ENCODE results near the gene SMYD3.

Gene SMYD3

GRCh38 chr1:246278371-246278770, 228.7 kb downstream of the SMYD3 start:
- H3K4me3 ChIP-seq (ENCODE audit: low read depth in 1 of 2, low read length in 2 of 2): no peak overlapping the region
- no peaks in the 10 kb centered on the region for H3K27me3 ChIP-seq (ENCODE audit: insufficient read depth, low read length, poor library complexity)
- no peak overlapping the region for H3K27ac ChIP-seq (ENCODE audit: low read length)
- TF ChIP-seq, protein P1, sequence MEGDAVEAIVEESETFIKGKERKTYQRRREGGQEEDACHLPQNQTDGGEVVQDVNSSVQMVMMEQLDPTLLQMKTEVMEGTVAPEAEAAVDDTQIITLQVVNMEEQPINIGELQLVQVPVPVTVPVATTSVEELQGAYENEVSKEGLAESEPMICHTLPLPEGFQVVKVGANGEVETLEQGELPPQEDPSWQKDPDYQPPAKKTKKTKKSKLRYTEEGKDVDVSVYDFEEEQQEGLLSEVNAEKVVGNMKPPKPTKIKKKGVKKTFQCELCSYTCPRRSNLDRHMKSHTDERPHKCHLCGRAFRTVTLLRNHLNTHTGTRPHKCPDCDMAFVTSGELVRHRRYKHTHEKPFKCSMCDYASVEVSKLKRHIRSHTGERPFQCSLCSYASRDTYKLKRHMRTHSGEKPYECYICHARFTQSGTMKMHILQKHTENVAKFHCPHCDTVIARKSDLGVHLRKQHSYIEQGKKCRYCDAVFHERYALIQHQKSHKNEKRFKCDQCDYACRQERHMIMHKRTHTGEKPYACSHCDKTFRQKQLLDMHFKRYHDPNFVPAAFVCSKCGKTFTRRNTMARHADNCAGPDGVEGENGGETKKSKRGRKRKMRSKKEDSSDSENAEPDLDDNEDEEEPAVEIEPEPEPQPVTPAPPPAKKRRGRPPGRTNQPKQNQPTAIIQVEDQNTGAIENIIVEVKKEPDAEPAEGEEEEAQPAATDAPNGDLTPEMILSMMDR (IDR thresholded peaks at IDR 0.05; ENCODE audit: borderline replicate concordance, extremely low read depth, low read length, poor library complexity, severe bottlenecking): no peak
- TF ChIP-seq EZH2 (IDR thresholded peaks at IDR 0.05; ENCODE audit: borderline replicate concordance, low read depth, low read length, severe bottlenecking): no peak
- no peak overlapping the region for H2AFZ ChIP-seq (ENCODE audit: low read depth, low read length)
- H3K79me2 ChIP-seq (ENCODE audit: insufficient read depth, low read length): no peaks in the 10 kb centered on the region
- no peaks in the 10 kb centered on the region for H3K9me3 ChIP-seq (ENCODE audit: insufficient read depth, low read length, severe bottlenecking)
- DNase-seq (no peak), ATAC-seq (ENCODE audit: insufficient read depth, low read depth) (no peak)
- H4K20me1 ChIP-seq (ENCODE audit: insufficient read depth, low read length): no peaks in the 10 kb centered on the region
- H3K36me3 ChIP-seq (ENCODE audit: insufficient read depth, low read length): no peaks in the 10 kb centered on the region
- H3K9ac ChIP-seq (ENCODE audit: low read depth, low read length): no peak overlapping the region
- H3K4me1 ChIP-seq (ENCODE audit: insufficient read depth, low read length): no peaks in the 10 kb centered on the region
- H3K4me2 ChIP-seq (ENCODE audit: insufficient read depth, low read length): no peak overlapping the region

DNA sequence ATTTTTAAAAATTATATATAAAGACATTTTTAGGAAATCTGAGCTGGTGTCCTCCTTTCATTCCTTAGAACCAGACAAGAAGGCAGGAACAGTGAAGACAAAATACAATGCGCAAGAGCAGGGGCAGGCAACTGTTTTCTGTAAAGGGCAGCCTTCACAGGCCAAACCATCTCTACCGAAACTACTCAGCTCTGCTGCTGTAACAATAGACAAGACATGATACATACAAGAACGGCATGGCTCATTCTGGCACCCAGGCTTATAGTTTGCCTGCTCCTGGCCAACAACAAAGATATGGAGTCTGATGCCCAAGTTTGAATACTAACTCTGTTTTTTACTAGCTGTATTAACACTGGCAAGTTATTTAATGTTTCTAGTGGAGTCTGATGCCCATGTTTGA, 232.0 kb downstream of the SMYD3 start:
- Histone ChIP-seq H3K27me3 (ENCODE audit: insufficient read depth, low read length, poor library complexity) (no peaks in the 10 kb centered on the region), H2AFZ (ENCODE audit: low read depth, low read length) (no peak overlapping the region), H3K9ac (ENCODE audit: low read depth, low read length) (no peak overlapping the region), H3K4me1 (ENCODE audit: insufficient read depth, low read length) (no peaks in the 10 kb centered on the region), H3K36me3 (ENCODE audit: insufficient read depth, low read length) (no peaks in the 10 kb centered on the region), H4K20me1 (ENCODE audit: insufficient read depth, low read length) (no peaks in the 10 kb centered on the region), H3K79me2 (ENCODE audit: insufficient read depth, low read length) (no peaks in the 10 kb centered on the region), H3K4me2 (ENCODE audit: insufficient read depth, low read length) (no peak overlapping the region), H3K27ac (ENCODE audit: low read length) (no peak overlapping the region), H3K9me3 (ENCODE audit: insufficient read depth, low read length, severe bottlenecking) (peaks cover 2% of the 10 kb centered on the region), H3K4me3 (ENCODE audit: low read depth in 1 of 2, low read length in 2 of 2) (no peak overlapping the region)
- no peak for ATAC-seq (ENCODE audit: insufficient read depth, low read depth)
- no peak for DNase-seq
- TF ChIP-seq EZH2 (IDR thresholded peaks at IDR 0.05; ENCODE audit: borderline replicate concordance, low read depth, low read length, severe bottlenecking): no peak
- TF ChIP-seq, protein P1 (IDR thresholded peaks at IDR 0.05; ENCODE audit: borderline replicate concordance, extremely low read depth, low read length, poor library complexity, severe bottlenecking): no peak

GRCh38 chr1:246274186-246274585, 232.9 kb downstream of the SMYD3 start:
- ATAC-seq (ENCODE audit: insufficient read depth, low read depth) (no peak), DNase-seq (no peak)
- Histone ChIP-seq H3K27ac (ENCODE audit: low read length) (no peak overlapping the region), H3K4me2 (ENCODE audit: insufficient read depth, low read length) (no peak overlapping the region), H3K9me3 (ENCODE audit: insufficient read depth, low read length, severe bottlenecking) (peaks cover 2% of the 10 kb centered on the region), H3K36me3 (ENCODE audit: insufficient read depth, low read length) (no peaks in the 10 kb centered on the region), H2AFZ (ENCODE audit: low read depth, low read length) (no peak overlapping the region), H3K4me3 (ENCODE audit: low read depth in 1 of 2, low read length in 2 of 2) (no peak overlapping the region), H3K79me2 (ENCODE audit: insufficient read depth, low read length) (no peaks in the 10 kb centered on the region), H3K4me1 (ENCODE audit: insufficient read depth, low read length) (no peaks in the 10 kb centered on the region), H4K20me1 (ENCODE audit: insufficient read depth, low read length) (no peaks in the 10 kb centered on the region), H3K9ac (ENCODE audit: low read depth, low read length) (no peak overlapping the region), H3K27me3 (ENCODE audit: insufficient read depth, low read length, poor library complexity) (no peaks in the 10 kb centered on the region)
- no peak for TF ChIP-seq EZH2 (IDR thresholded peaks at IDR 0.05; ENCODE audit: borderline replicate concordance, low read depth, low read length, severe bottlenecking)
- TF ChIP-seq, protein P1 (IDR thresholded peaks at IDR 0.05; ENCODE audit: borderline replicate concordance, extremely low read depth, low read length, poor library complexity, severe bottlenecking): no peak

GRCh38 chr1:246271516-246271915, 235.6 kb downstream of the SMYD3 start:
- Histone ChIP-seq H3K79me2 (ENCODE audit: insufficient read depth, low read length) (no peaks in the 10 kb centered on the region), H3K27me3 (ENCODE audit: insufficient read depth, low read length, poor library complexity) (no peaks in the 10 kb centered on the region), H3K4me1 (ENCODE audit: insufficient read depth, low read length) (no peaks in the 10 kb centered on the region), H3K4me3 (ENCODE audit: low read depth in 1 of 2, low read length in 2 of 2) (no peak overlapping the region), H3K27ac (ENCODE audit: low read length) (no peak overlapping the region), H3K9me3 (ENCODE audit: insufficient read depth, low read length, severe bottlenecking) (peaks cover 2% of the 10 kb centered on the region), H3K36me3 (ENCODE audit: insufficient read depth, low read length) (no peaks in the 10 kb centered on the region), H3K4me2 (ENCODE audit: insufficient read depth, low read length) (no peak overlapping the region), H4K20me1 (ENCODE audit: insufficient read depth, low read length) (no peaks in the 10 kb centered on the region), H2AFZ (ENCODE audit: low read depth, low read length) (no peak overlapping the region), H3K9ac (ENCODE audit: low read depth, low read length) (no peak overlapping the region)
- no peak for TF ChIP-seq EZH2 (IDR thresholded peaks at IDR 0.05; ENCODE audit: borderline replicate concordance, low read depth, low read length, severe bottlenecking)
- TF ChIP-seq, protein P1 (IDR thresholded peaks at IDR 0.05; ENCODE audit: borderline replicate concordance, extremely low read depth, low read length, poor library complexity, severe bottlenecking): no peak
- no peak for ATAC-seq (ENCODE audit: insufficient read depth, low read depth)
- DNase-seq: no peak

Data from DND-41 (cell line).